GM08714 (cell line): Measurements from ENCODE around the gene BACE1.
A peak's percentile ranks its signal among the peaks of the same experiment; 100 is the strongest.

ENCODE experiments used
- H3K4me3 ChIP-seq: fragments of 200-500 bp; sonication (Bioruptor generic); 2 replicates; pipeline ENCODE4 v1.5.1; 2014; ENCODE audit warnings: mild to moderate bottlenecking, low read length, inconsistent platforms
- ZNF274 ChIP-seq: IDR thresholded peaks from 2 replicates; pipeline ENCODE4 v1.6.1; 2012; ENCODE audit warnings: mild to moderate bottlenecking, low read depth, low read length

Gene BACE1

GRCh38 chr11:117319214-117319840 lies 3.3 kb upstream of the BACE1 start:
- no peak for TF ChIP-seq ZNF274
- H3K4me3 ChIP-seq, result no peak overlapping the region

- no peak for TF ChIP-seq ZNF274
- H3K4me3 ChIP-seq, result no peak overlapping the region
These were observed 2.7 kb upstream of the BACE1 start for GRCh38 chr11:117318738-117319137.

GRCh38 chr11:117315285-117316196 lies 515 bp downstream of the BACE1 start:
- TF ChIP-seq ZNF274, result no peak
- peak overlapping the region; percentile 43; the same call in 1 of the 2 replicates for H3K4me3 ChIP-seq

- TF ChIP-seq ZNF274, result no peak
- H3K4me3 ChIP-seq, result no peak overlapping the region; the same call in 1 of the 2 replicates
These were observed 1.2 kb downstream of the BACE1 start for GRCh38 chr11:117314840-117315239.

- TF ChIP-seq ZNF274, result no peak
- H3K4me3 ChIP-seq, result no peak overlapping the region
These were observed 2.0 kb downstream of the BACE1 start for GRCh38 chr11:117313828-117314768.

DNA sequence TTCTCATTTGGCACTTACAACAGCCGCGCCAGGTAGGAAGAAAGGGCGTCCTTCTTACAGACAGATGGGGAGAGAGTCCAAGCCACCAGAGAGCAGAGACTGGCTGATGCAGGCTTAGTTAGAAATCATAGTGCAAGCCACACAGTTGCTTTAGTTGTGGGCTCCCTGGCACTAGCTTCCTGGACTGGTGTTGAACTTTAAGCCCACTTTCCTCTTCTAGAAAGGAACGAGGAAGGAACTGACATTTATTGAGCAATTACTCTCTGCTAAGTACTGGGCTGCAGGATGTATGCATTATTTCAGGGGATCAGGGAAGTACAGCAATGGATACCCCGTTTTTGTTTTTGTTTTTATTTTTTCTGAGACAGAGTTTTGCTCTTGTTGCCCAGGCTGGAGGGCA lies 3.0 kb downstream of the BACE1 start:
- no peak for TF ChIP-seq ZNF274
- no peak overlapping the region for H3K4me3 ChIP-seq

DNA sequence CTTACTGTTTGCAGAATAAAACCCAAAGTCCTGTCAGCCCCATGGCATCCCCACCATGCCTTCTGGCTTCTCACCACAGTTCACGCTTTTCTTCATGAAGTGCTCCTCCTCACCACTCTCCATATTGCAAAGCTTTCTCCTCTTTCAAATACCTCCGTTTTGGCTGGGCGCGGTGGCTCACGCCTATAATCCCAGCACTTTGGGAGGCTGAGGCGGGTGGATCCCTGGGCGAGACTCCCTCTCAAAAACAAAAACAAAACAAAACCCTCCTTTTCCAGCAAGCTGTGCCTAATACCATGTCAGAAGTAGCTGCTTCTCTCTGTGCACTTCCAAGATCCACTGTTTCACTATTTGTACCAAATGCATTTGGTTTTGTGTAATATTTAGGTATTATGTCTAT lies 6.7 kb downstream of the BACE1 start:
- no peak for TF ChIP-seq ZNF274

DNA sequence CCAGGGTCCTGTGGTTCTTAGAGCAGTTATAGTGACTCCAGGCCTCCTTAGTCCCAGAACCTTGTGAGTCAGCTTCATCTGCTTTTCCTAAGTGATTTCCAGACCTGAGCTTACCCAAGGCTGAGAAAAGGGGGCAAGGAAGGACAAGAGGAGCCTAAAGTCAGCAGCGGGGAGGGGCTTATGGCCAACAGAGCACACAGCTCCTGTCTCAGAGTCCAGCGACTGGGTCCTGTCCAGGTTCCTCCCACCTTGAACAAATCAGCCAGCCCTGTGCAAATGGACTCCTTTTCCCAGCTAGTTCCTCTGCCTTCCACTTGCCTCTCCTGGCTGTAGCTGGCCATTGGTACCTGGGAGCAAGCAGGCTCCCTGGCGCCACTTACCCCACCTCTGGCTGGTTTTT lies 10.9 kb downstream of the BACE1 start:
- no peak for TF ChIP-seq ZNF274

More for the DNA sequence above, 6.7 kb downstream of the BACE1 start:
- H3K4me3 ChIP-seq, result no peak overlapping the region

GRCh38 chr11:117303646-117304315 lies 12.3 kb downstream of the BACE1 start:
- no peak for TF ChIP-seq ZNF274
- no peak overlapping the region for H3K4me3 ChIP-seq

More for the DNA sequence above, 10.9 kb downstream of the BACE1 start:
- no peak overlapping the region for H3K4me3 ChIP-seq

DNA sequence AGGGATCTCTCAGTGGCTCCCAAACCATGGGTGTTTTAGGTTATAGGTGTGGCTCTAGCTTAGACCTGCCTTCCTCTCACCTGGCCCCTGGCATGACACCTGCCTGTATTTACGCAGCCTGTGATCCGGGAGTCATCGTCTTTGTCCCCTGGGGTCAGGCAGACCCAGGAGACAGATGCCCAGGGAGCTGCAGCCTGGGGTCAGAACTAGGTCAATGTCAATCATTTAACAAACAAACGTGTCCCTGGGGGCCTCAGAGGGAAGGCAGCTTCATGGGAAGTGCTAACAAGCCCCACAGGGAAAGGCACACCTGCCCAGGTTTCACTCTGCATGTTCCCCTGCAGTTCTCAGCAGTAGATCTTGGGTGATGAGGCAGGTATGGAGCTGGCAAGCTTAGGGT lies 13.0 kb downstream of the BACE1 start:
- no peak for TF ChIP-seq ZNF274
- H3K4me3 ChIP-seq, result no peak overlapping the region

- H3K4me3 ChIP-seq, result no peak overlapping the region
- no peak for TF ChIP-seq ZNF274
These were observed 13.8 kb downstream of the BACE1 start for GRCh38 chr11:117302228-117302627.

GRCh38 chr11:117300773-117301172 lies 15.3 kb downstream of the BACE1 start:
- TF ChIP-seq ZNF274, result no peak
- H3K4me3 ChIP-seq, result no peak overlapping the region

DNA sequence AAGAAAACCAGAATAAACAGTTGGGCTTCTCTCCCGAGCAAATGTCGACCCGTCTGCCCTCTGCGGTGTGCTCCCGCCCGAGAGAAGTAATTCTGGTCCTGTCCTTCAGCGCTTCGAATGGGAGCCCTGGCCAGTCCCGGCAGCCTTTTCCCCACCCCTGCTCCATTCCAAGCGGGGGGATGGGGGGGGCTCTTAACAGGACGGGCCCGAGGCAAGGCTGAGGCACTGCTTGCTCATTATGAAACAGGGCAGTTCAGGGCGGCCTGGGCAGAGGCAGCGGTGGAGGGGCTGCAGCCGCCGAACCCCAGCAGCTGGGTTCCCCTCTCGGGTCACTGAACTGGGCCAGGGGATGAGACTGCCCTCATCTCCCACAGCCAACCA lies 15.8 kb downstream of the BACE1 start:
- H3K4me3 ChIP-seq, result no peak overlapping the region
- TF ChIP-seq ZNF274, result no peak
